ENCODE results near the gene L3MBTL4.

The L3MBTL4 gene

DNA sequence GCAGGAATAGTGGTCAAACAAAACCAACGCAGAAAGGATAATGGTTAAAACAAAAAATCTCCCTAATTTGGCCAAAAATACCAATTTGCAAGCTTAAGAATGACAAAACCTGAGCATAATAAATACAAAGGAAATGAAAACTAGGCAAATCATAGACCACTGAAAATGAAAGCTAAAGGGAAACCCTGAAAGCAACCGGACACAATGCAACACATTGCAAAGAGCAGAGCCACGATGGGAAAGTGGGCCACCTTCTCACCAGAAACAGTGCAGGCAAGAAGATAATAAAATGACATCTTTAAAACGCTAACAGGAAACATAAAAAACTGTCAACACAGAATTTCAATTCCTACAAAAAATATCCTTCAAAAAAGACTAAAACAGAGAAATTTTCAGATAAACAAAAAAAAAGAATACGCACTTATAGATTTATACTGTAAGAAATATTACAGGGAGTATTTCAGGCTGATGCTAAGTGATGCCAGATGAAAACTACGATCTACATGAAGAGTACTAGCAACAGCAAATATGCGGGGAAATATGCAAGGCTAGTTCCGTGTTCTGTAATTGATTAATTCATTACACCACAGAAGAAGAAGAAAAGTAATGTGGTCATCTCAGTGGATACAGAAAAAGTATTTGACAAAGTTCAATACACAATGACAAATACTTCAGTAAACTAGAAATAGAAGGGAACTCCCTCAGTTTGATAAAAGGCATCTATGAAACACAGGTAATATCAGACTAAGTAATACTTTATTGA is 239.5 kb downstream of the L3MBTL4 start:
- TF ChIP-seq, protein P1, sequence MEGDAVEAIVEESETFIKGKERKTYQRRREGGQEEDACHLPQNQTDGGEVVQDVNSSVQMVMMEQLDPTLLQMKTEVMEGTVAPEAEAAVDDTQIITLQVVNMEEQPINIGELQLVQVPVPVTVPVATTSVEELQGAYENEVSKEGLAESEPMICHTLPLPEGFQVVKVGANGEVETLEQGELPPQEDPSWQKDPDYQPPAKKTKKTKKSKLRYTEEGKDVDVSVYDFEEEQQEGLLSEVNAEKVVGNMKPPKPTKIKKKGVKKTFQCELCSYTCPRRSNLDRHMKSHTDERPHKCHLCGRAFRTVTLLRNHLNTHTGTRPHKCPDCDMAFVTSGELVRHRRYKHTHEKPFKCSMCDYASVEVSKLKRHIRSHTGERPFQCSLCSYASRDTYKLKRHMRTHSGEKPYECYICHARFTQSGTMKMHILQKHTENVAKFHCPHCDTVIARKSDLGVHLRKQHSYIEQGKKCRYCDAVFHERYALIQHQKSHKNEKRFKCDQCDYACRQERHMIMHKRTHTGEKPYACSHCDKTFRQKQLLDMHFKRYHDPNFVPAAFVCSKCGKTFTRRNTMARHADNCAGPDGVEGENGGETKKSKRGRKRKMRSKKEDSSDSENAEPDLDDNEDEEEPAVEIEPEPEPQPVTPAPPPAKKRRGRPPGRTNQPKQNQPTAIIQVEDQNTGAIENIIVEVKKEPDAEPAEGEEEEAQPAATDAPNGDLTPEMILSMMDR (IDR thresholded peaks at IDR 0.05; ENCODE audit: insufficient read depth, low read length, missing control alignments): no peak
- no peak overlapping the region for H3K4me3 ChIP-seq (ENCODE audit: low read depth, low read length)
- ChIA-PET CTCF (no interaction called here), POLR2A (no interaction called here)
- DNase-seq (ENCODE audit: low read depth, low spot score): no peak

DNA sequence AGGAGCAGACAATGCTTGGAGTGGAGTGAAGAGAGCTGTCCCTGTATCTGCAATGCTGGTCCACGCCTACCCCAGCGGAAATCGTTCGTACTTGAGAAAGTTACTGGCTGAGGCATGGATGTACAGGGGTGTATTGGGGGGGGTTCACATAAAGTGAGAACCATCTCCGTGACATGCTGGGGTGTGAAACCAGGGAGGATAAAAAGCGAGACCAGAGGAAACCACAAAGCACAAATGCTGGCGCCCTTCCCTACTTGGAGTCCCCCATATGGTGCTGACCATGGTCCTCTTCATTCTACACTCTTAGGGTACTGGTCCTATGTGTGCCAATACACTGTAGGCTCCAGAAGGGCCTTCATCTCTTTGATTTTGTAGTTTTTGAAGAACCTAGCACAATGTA is 244.1 kb downstream of the L3MBTL4 start:
- ChIA-PET CTCF (no interaction called here), POLR2A (no interaction called here)
- no peak for DNase-seq (ENCODE audit: low read depth, low spot score)
- H3K4me3 ChIP-seq (ENCODE audit: low read depth, low read length): no peak overlapping the region
- TF ChIP-seq, protein P1 (IDR thresholded peaks at IDR 0.05; ENCODE audit: insufficient read depth, low read length, missing control alignments): no peak

DNA sequence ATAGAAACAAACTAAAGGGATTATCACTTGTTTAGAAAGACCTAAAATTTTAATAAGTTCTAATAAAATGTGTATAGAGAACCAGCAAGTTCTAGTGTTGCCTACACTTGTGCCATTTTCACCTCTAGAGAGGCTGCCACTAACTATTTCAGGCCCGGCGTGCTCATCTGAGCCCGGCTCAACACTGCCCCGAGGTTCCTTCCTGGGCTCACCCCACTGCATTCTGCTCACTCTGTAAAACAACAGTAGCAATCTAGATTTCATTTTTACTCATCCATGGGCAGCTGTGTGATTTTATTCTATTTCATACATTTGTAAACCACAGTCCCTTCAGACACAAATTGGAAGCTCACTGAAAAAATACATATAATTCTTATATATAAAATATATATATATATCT is 253.2 kb downstream of the L3MBTL4 start:
- ChIA-PET POLR2A (no interaction called here), CTCF (interaction anchor here (0.6 kb wide), 1 partner anchor 293 kb away, joined by 3 read pairs; no protein-coding TSS in a partner anchor)
- TF ChIP-seq, protein P1 (IDR thresholded peaks at IDR 0.05; ENCODE audit: insufficient read depth, low read length, missing control alignments): no peak
- DNase-seq (ENCODE audit: low read depth, low spot score): no peak
- no peak overlapping the region for H3K4me3 ChIP-seq (ENCODE audit: low read depth, low read length)

DNA sequence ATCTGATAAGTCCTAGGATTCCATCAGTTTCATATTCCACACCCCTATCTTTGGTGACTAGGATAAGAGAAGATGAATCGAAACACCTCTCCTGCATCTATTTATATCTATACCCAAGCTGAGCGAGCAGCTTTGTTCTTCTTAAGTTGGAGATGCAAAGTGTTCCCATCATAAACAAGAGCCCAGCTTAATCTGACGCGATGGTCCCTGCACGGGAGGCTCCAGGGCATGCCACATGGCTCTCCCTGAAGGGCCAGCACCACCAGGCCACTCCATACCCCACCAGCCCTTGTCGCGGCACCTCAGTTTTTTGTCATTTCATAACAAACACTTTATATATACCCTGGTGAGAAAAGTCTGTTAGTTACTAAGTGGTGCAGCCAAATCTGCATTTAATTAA is 255.3 kb downstream of the L3MBTL4 start:
- no peak for DNase-seq (ENCODE audit: low read depth, low spot score)
- ChIA-PET CTCF (no interaction called here), POLR2A (no interaction called here)
- no peak overlapping the region for H3K4me3 ChIP-seq (ENCODE audit: low read depth, low read length)
- TF ChIP-seq, protein P1 (IDR thresholded peaks at IDR 0.05; ENCODE audit: insufficient read depth, low read length, missing control alignments): no peak

DNA sequence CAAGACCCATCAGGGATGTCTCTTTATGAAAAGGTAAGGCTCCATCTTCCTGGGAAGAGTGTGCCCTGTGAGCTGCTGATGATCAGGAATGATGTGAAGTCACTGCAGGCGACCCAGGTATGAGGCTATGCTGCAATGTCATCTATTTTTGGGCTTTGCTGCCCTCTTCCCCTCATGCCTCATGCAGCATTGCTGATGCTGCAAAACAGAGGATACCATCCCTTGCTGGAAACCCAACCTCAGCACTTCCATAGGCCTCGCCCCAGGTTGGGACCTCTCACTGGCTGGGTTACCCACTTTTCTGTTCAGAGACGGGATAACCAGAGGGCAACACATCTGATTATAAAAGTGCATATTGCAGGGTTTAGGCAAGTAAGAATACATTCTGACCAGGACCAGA is 255.8 kb downstream of the L3MBTL4 start:
- CTCF ChIA-PET: no interaction called here
- POLR2A ChIA-PET: no interaction called here
- no peak for DNase-seq (ENCODE audit: low read depth, low spot score)
- no peak overlapping the region for H3K4me3 ChIP-seq (ENCODE audit: low read depth, low read length)
- TF ChIP-seq, protein P1 (IDR thresholded peaks at IDR 0.05; ENCODE audit: insufficient read depth, low read length, missing control alignments): no peak

DNA sequence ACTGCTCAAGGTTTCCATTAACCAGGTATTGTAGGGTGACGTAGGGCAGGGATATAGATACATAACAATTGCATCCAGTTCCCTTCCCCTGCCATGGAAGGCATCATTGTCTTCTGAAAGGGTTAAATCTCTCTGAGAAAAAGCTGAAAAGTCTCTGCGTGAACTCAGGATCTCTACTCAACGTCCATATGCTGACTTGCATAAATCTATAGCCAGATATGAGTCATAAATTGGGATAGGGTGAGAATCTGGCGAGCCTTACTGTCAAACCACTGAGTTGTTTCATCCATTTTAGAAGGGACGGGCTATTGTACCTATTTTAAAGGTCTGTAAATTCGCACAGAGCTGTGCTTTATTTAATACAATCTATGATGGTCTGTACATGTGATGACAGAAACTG is 258.3 kb downstream of the L3MBTL4 start:
- no peak overlapping the region for H3K4me3 ChIP-seq (ENCODE audit: low read depth, low read length)
- TF ChIP-seq, protein P1 (IDR thresholded peaks at IDR 0.05; ENCODE audit: insufficient read depth, low read length, missing control alignments): no peak
- no peak for DNase-seq (ENCODE audit: low read depth, low spot score)
- POLR2A ChIA-PET: no interaction called here
- CTCF ChIA-PET: no interaction called here
